Breast epithelium (tissue), 4 donors: ENCODE measurements around the gene TCTN1. TPM values are rescaled to one million over a fixed set of nuclear protein-coding genes. Genes with fewer than 3 reads are reported as not detected.

Experiments used
- DNase-seq, 2 donors: peaks; one replicate each; pipeline ENCODE4 v3.0.0-alpha.2; 2019; ENCODE audit warnings: low spot score in 2 of 2
- H3K27ac ChIP-seq, 2 donors: fragments of 200-600 bp; sonication (generic) in 1 of 2; one replicate each; pipeline ENCODE4 v1.5.1; 2016 to 2019; ENCODE audit warnings: mild to moderate bottlenecking in 1 of 2
- H3K27me3 ChIP-seq, 2 donors: fragments of 200-600 bp; sonication (generic) in 1 of 2; one replicate each; pipeline versions ENCODE4 v1.5.1 to v1.6.0; 2017 to 2019; ENCODE audit warnings: control low read depth in 1 of 2, mild to moderate bottlenecking in 1 of 2
- H3K36me3 ChIP-seq: fragments of 200-600 bp; one replicate; pipeline ENCODE4 v1.5.1; 2019
- H3K4me1 ChIP-seq, 2 donors: fragments of 200-600 bp; sonication (generic); one replicate each; pipeline ENCODE4 v1.5.1; 2016 to 2019; ENCODE audit warnings: control low read depth in 1 of 2
- H3K4me3 ChIP-seq, 3 donors: fragments of 200-600 bp; sonication (generic); 1 replicate in 2 of 3; 2 replicates in 1 of 3; pipeline ENCODE4 v1.5.1; 2016 to 2019; ENCODE audit warnings: mild to moderate bottlenecking in 3 of 3, moderate library complexity in 2 of 3
- H3K9me3 ChIP-seq, 2 donors: fragments of 200-600 bp; sonication (generic) in 1 of 2; one replicate each; pipeline ENCODE4 v1.5.1; 2016 to 2019; ENCODE audit warnings: control low read depth in 1 of 2
- POLR2A ChIP-seq: fragments of 450-650 bp; IDR thresholded peaks from one replicate; pipeline ENCODE4 v1.6.1; 2016; ENCODE audit warnings: antibody characterized with exemption, mild to moderate bottlenecking, moderate library complexity
- POLR2AphosphoS5 ChIP-seq, 3 donors: sonication (generic); formaldehyde crosslinking; IDR thresholded peaks; one replicate each; pipeline ENCODE4 v1.6.1; 2017; ENCODE audit warnings: antibody characterized with exemption in 3 of 3
- intact Hi-C: fragments of 100-400 bp; cut with DNase I; formaldehyde crosslinking; loops from one replicate; pipeline ENCODE4 v1.15.1; 2023; ENCODE audit warnings: low total_unique reads
- total RNA-seq, 3 donors: library from RNA; depleted of rRNA; stranded (reverse); fragments of >200 nt; gene quantifications; one replicate each; pipeline ENCODE4 v1.1.0, GENCODE V29; 2016
- TF ChIP-seq, protein P1 (sequence below), 3 donors: fragments of 450-650 bp; IDR thresholded peaks; one replicate each; pipeline ENCODE4 v1.5.1; 2016 to 2017; ENCODE audit warnings: antibody characterized with exemption in 3 of 3, mild to moderate bottlenecking in 3 of 3, moderate library complexity in 3 of 3

The TCTN1 gene
- total RNA-seq, 3 donors from 2014 or later, result 43.0 to 76.0 (median 56.3) TPM

DNA sequence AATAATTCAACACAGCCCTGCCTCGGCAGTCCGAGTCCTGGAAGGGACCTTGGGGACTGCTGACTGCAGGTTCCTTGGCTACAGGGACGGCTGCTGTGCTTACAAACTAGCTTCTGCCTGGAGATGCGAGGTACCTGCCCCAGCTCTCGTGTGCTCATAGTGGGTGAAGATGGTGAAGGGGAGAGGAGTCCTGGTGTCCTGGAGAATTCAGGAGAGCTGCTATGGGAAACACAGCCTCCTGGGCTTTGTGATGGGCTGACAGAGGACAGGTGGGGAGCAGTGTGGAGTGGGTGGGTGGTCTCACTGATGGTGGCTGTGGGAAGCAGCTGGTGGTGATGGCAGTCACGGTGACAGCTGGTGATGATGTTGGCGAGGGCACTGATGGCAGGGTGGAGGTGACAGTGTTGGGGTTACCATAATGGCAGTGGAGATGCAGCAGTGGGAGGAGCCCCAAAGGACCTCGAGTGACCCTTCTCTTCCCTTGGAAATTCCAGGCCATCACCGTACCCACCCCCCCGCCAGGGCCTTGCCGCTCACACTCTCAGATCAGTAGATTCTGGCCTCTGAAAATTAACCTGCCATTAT lies 42.2 kb downstream of the TCTN1 start:
- Histone ChIP-seq H3K4me3 (no peak overlapping the region), H3K9me3 (no peaks in the 10 kb centered on the region), H3K4me1 (no peaks in the 10 kb centered on the region), H3K27ac (no peak overlapping the region), H3K36me3 (no peaks in the 10 kb centered on the region), H3K27me3 (no peaks in the 10 kb centered on the region)
- TF ChIP-seq POLR2AphosphoS5 (IDR thresholded peaks at IDR 0.05), result no peak
- intact Hi-C loops, result no loop called here
- DNase-seq, result no peak

DNA sequence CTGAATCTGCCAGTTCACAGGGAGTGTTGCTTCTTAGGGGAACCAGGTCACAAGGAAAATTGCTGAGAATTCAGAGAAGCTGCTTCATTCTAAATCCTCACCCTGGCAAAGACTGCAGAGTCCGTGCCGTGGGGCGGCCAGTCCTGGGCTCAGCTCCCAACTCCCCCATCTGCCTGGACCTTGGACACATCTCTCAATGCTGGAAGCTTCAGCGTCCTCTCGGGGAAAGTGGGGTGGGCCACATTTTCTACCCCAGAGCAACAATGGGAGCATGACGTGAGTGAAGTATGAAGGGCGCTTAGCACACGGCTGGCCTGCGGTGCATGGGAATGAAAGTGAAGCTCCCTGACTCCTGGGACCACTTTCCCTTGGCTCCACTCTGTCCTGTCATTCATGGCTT lies 43.8 kb downstream of the TCTN1 start:
- intact Hi-C loops, result no loop called here
- Histone ChIP-seq H3K36me3 (no peaks in the 10 kb centered on the region), H3K4me1 (no peaks in the 10 kb centered on the region), H3K4me3 (no peak overlapping the region), H3K9me3 (no peaks in the 10 kb centered on the region), H3K27me3 (no peaks in the 10 kb centered on the region), H3K27ac (no peak overlapping the region)
- no peak for TF ChIP-seq POLR2AphosphoS5 (IDR thresholded peaks at IDR 0.05)
- TF ChIP-seq POLR2A, result no peak
- TF ChIP-seq, protein P1, sequence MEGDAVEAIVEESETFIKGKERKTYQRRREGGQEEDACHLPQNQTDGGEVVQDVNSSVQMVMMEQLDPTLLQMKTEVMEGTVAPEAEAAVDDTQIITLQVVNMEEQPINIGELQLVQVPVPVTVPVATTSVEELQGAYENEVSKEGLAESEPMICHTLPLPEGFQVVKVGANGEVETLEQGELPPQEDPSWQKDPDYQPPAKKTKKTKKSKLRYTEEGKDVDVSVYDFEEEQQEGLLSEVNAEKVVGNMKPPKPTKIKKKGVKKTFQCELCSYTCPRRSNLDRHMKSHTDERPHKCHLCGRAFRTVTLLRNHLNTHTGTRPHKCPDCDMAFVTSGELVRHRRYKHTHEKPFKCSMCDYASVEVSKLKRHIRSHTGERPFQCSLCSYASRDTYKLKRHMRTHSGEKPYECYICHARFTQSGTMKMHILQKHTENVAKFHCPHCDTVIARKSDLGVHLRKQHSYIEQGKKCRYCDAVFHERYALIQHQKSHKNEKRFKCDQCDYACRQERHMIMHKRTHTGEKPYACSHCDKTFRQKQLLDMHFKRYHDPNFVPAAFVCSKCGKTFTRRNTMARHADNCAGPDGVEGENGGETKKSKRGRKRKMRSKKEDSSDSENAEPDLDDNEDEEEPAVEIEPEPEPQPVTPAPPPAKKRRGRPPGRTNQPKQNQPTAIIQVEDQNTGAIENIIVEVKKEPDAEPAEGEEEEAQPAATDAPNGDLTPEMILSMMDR (IDR thresholded peaks at IDR 0.05), result no peak
- DNase-seq, result no peak

DNA sequence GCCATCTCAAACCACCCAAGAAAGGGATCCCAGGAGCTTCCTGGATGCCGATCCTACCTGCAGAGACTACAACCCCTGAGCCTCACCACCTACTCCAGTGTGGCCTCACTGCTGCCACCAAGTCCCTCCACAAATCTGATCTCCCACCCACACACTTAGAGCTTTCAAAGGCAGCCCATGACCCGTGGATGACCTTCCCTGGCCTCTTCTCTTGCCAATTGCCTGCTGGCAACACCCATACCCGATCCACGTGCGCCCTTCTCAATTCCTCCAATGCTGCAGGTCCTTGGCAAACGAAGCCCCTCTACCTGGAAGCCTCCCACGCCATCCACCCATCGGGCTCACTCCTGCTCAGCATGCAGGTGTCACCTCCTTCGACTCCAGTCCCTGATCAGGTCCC lies 44.3 kb downstream of the TCTN1 start:
- no peaks in the 10 kb centered on the region for H3K4me1 ChIP-seq
- no peak overlapping the region for H3K27ac ChIP-seq
- H3K9me3 ChIP-seq, result no peaks in the 10 kb centered on the region
- no peaks in the 10 kb centered on the region for H3K36me3 ChIP-seq
- no peak for DNase-seq
- TF ChIP-seq POLR2A (no peak), POLR2AphosphoS5 (IDR thresholded peaks at IDR 0.05) (no peak)
- TF ChIP-seq, protein P1 (IDR thresholded peaks at IDR 0.05), result no peak
- H3K4me3 ChIP-seq, result no peak overlapping the region
- no peaks in the 10 kb centered on the region for H3K27me3 ChIP-seq
- intact Hi-C loops, result no loop called here

DNA sequence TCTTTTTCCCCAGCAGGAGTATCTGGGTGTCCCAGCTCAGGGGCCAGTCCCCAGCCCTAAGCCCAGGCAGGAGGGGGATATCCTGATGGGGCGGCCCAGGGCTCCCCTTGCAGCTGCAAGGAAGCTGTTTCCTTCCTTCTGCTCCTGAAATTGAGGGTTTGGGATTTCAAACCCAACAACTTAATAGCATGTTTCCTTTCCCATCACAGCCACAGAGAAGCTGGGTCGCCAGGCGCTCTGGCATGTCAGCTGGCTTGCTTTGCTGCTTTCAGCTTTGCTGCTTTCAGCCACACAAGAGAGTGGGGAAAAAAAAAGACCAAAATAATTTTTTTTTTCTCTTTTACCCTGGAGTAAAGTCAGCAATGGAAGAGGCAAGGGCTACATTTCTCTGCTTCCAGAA lies 44.9 kb downstream of the TCTN1 start:
- no peaks in the 10 kb centered on the region for H3K27me3 ChIP-seq
- H3K27ac ChIP-seq, result no peak overlapping the region
- no peak for DNase-seq
- no peaks in the 10 kb centered on the region for H3K9me3 ChIP-seq
- no peaks in the 10 kb centered on the region for H3K36me3 ChIP-seq
- TF ChIP-seq POLR2A (no peak), POLR2AphosphoS5 (IDR thresholded peaks at IDR 0.05) (no peak)
- TF ChIP-seq, protein P1 (IDR thresholded peaks at IDR 0.05), result no peak
- H3K4me3 ChIP-seq, result no peak overlapping the region
- H3K4me1 ChIP-seq, result no peaks in the 10 kb centered on the region
- intact Hi-C loops, result no loop called here

DNA sequence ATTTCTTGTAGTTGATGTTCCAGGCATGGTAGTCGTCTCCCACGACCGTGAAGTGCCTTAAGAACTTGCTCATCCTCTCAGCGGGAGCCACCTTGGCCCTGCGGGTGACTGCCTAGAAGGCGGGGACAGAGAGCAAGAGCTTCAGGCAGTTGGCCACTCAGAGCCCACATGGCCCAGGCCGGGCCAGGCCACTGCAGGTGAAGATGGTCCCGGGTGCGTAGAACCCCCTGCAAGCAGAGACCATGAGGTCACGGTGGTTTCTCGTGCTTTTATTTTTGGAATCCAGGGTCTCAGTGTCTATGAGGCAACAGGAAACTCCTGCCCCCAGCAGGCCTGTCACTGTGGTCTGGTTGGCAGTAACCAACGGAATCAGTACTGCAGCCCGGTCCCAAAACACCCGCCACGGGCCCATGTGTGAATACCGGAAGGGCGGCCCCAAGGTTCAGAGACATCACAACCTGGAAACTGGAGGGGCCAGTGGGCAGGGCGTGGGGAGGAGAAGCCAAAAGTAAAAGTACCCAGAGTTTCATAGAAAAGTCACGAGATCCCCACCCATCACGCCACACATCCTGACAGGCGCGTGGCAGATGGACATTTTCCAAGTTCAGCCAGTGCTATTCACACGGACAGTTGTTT lies 47.5 kb downstream of the TCTN1 start:
- no peak for TF ChIP-seq POLR2A
- TF ChIP-seq POLR2AphosphoS5 (IDR thresholded peaks at IDR 0.05), result no peak
- TF ChIP-seq, protein P1 (IDR thresholded peaks at IDR 0.05), result no peak
- H3K4me1 ChIP-seq, result no peaks in the 10 kb centered on the region
- peaks cover 8 to 20% of the 10 kb centered on the region in 2 donors for H3K9me3 ChIP-seq
- H3K27me3 ChIP-seq, result no peaks in the 10 kb centered on the region
- H3K4me3 ChIP-seq, result no peak overlapping the region
- H3K27ac ChIP-seq, result no peak overlapping the region
- peak in 1 of 2 donors; percentile 22 for DNase-seq
- no peaks in the 10 kb centered on the region for H3K36me3 ChIP-seq
- intact Hi-C loops, result no loop called here
